ENCODE data around the gene RAD50. TPM values are rescaled to one million over a fixed set of nuclear protein-coding genes. Genes with fewer than 3 reads are reported as not detected.

RAD50 gene
- total RNA-seq, 1 donor from 2014 or later, result 29.4 TPM

- Histone ChIP-seq H3K4me3 (no peak overlapping the region), H3K27me3 (no peaks in the 10 kb centered on the region), H3K9me3 (no peaks in the 10 kb centered on the region), H3K36me3 (no peaks in the 10 kb centered on the region), H3K27ac (no peak overlapping the region), H3K4me1 (peaks cover 0 to 2% of the 10 kb centered on the region in 2 donors)
- DNase-seq (ENCODE audit: low spot score in 2 of 2), result no peak
- intact Hi-C loops (cut with DNase I), result no loop called here
- TF ChIP-seq CTCF (IDR thresholded peaks at IDR 0.05), result no peak
Observed at GRCh38 chr5:132526974-132527564, 29.7 kb upstream of the RAD50 start.

GRCh38 chr5:132528021-132528420 is 28.8 kb upstream of the RAD50 start:
- DNase-seq (ENCODE audit: low spot score in 2 of 2), result no peak
- H3K27ac ChIP-seq, result no peak overlapping the region
- H3K36me3 ChIP-seq, result no peaks in the 10 kb centered on the region
- H3K27me3 ChIP-seq, result no peaks in the 10 kb centered on the region
- no peak overlapping the region for H3K4me3 ChIP-seq
- peaks cover 0 to 2% of the 10 kb centered on the region in 2 donors for H3K4me1 ChIP-seq
- H3K9me3 ChIP-seq, result no peaks in the 10 kb centered on the region
- no peak for TF ChIP-seq CTCF (IDR thresholded peaks at IDR 0.05)
- intact Hi-C loops (cut with DNase I), result no loop called here

- peaks cover 0 to 2% of the 10 kb centered on the region in 2 donors for H3K4me1 ChIP-seq
- intact Hi-C loops (cut with DNase I), result no loop called here
- no peaks in the 10 kb centered on the region for H3K27me3 ChIP-seq
Observed at GRCh38 chr5:132528866-132529634, 27.7 kb upstream of the RAD50 start.

GRCh38 chr5:132530946-132531345 is 25.8 kb upstream of the RAD50 start:
- TF ChIP-seq CTCF (IDR thresholded peaks at IDR 0.05), result no peak
- intact Hi-C loops (cut with DNase I), result no loop called here
- DNase-seq (ENCODE audit: low spot score in 2 of 2), result no peak
- H3K4me1 ChIP-seq, result peaks cover 0 to 2% of the 10 kb centered on the region in 2 donors
- H3K27me3 ChIP-seq, result no peaks in the 10 kb centered on the region
- H3K9me3 ChIP-seq, result no peaks in the 10 kb centered on the region
- H3K27ac ChIP-seq, result no peak overlapping the region
- H3K36me3 ChIP-seq, result no peaks in the 10 kb centered on the region
- H3K4me3 ChIP-seq, result no peak overlapping the region

More at GRCh38 chr5:132528866-132529634, 27.7 kb upstream of the RAD50 start:
- no peak overlapping the region for H3K27ac ChIP-seq
- TF ChIP-seq CTCF (IDR thresholded peaks at IDR 0.05), result no peak
- no peaks in the 10 kb centered on the region for H3K36me3 ChIP-seq
- no peak overlapping the region for H3K4me3 ChIP-seq
- DNase-seq (ENCODE audit: low spot score in 2 of 2), result no peak
- H3K9me3 ChIP-seq, result no peaks in the 10 kb centered on the region

GRCh38 chr5:132539716-132540115 is 17.1 kb upstream of the RAD50 start:
- H3K9me3 ChIP-seq, result no peaks in the 10 kb centered on the region
- TF ChIP-seq CTCF (IDR thresholded peaks at IDR 0.05), result no peak
- no peak overlapping the region for H3K4me3 ChIP-seq
- H3K27me3 ChIP-seq, result no peaks in the 10 kb centered on the region
- H3K36me3 ChIP-seq, result no peaks in the 10 kb centered on the region
- DNase-seq (ENCODE audit: low spot score in 2 of 2), result no peak
- intact Hi-C loops (cut with DNase I), result no loop called here
- no peak overlapping the region for H3K27ac ChIP-seq
- H3K4me1 ChIP-seq, result no peaks in the 10 kb centered on the region
